B cell (primary cell): ENCODE results near the gene ABCA13. TPM values are rescaled to one million over a fixed set of nuclear protein-coding genes. Genes with fewer than 3 reads are reported as not detected.

Experiments
- ATAC-seq: fragments of 200-7000 bp; cut with Tn5 transposase; one replicate; pipeline ENCODE4 v1.10.0; 2021; ENCODE audit warnings: low read depth, mild to moderate bottlenecking, moderate number of reproducible peaks, moderate library complexity
- CTCF ChIA-PET: fragments of 350-600 bp; sonication (Branson Sonifier 250); formaldehyde crosslinking; loops from one replicate; lab custom pipeline; 2021; ENCODE audit warnings: antibody characterized with exemption, inconsistent platforms; lab: Charles Lee
- POLR2A ChIA-PET: fragments of 350-600 bp; sonication (Branson Sonifier 250); formaldehyde crosslinking; loops from one replicate; lab custom pipeline; 2021; ENCODE audit warnings: antibody characterized with exemption; lab: Charles Lee
- DNase-seq: peaks from one replicate; pipeline ENCODE4 v3.0.0; 2013
- H2AFZ ChIP-seq: 2 replicates; pipeline ENCODE4 v1.6.1; 2012; ENCODE audit warnings: mild to moderate bottlenecking, low read depth, low read length; ENCODE audit not compliant: insufficient read depth, poor library complexity, severe bottlenecking
- H3K27ac ChIP-seq, 2 donors: 1 replicate in 1 of 2; 2 replicates in 1 of 2; pipeline ENCODE4 v1.5.1; 2012 to 2013; ENCODE audit warnings: low read length in 2 of 2, mild to moderate bottlenecking in 2 of 2, moderate library complexity in 1 of 2
- H3K27me3 ChIP-seq, 4 experiments: fragments of 200-600 bp in 1 of 4; sonication (generic) in 1 of 4; replicated peaks in 1 of 4; 1 replicate in 2 of 4; 2 replicates in 2 of 4; pipeline versions ENCODE4 v1.6.1 to v1.7.0; 2013 to 2016; ENCODE audit warnings: low read length in 3 of 4, mild to moderate bottlenecking in 2 of 4, mixed read lengths in 1 of 4, moderate library complexity in 1 of 4; ENCODE audit not compliant: insufficient read depth in 4 of 4, control insufficient read depth in 3 of 4; ENCODE audit errors: control extremely low read depth in 1 of 4
- H3K36me3 ChIP-seq, 2 experiments: replicated peaks in 1 of 2; 1 replicate in 1 of 2; 2 replicates in 1 of 2; pipeline versions ENCODE4 v1.6.1 to v1.7.1; 2013; ENCODE audit warnings: low read length in 1 of 2; ENCODE audit not compliant: insufficient read depth in 2 of 2, control insufficient read depth in 1 of 2; ENCODE audit errors: control extremely low read depth in 1 of 2, extremely low read depth in 1 of 2
- H3K4me1 ChIP-seq, 2 donors: fragments of 200-600 bp in 1 of 2; sonication (generic) in 1 of 2; 1 replicate in 1 of 2; 2 replicates in 1 of 2; pipeline versions ENCODE4 v1.5.1 to v1.6.1; 2013 to 2017; ENCODE audit warnings: low read length in 2 of 2; ENCODE audit not compliant: control insufficient read depth in 2 of 2, insufficient read depth in 2 of 2
- H3K4me2 ChIP-seq: replicated peaks from 2 replicates; pipeline ENCODE3; 2012; ENCODE audit warnings: mild to moderate bottlenecking, low read depth, low read length; ENCODE audit not compliant: poor library complexity, severe bottlenecking
- H3K4me3 ChIP-seq, 5 experiments: fragments of 200-600 bp in 1 of 5; sonication (generic) in 1 of 5; 1 replicate in 3 of 5; 2 replicates in 2 of 5; pipeline versions ENCODE4 v1.5.1 to v1.7.0; 2011 to 2016; ENCODE audit warnings: low read length in 4 of 5, mild to moderate bottlenecking in 4 of 5, low read depth in 2 of 5, control low read depth in 1 of 5, moderate library complexity in 1 of 5; ENCODE audit not compliant: insufficient read depth in 1 of 5; ENCODE audit errors: control extremely low read depth in 1 of 5, extremely low read depth in 1 of 5
- H3K79me2 ChIP-seq: fragments of 200-600 bp; sonication (generic); one replicate; pipeline ENCODE4 v1.6.0; 2016; ENCODE audit warnings: low read length; ENCODE audit not compliant: control insufficient read depth, insufficient read depth
- H3K9ac ChIP-seq: fragments of 200-600 bp; sonication (generic); 2 replicates; pipeline ENCODE4 v1.6.1; 2017; ENCODE audit warnings: mild to moderate bottlenecking, low read length, moderate library complexity
- H3K9me3 ChIP-seq, 3 donors: one replicate each; pipeline versions ENCODE4 v1.6.1 to v1.7.1; 2013; ENCODE audit warnings: low read length in 2 of 3; ENCODE audit not compliant: control insufficient read depth in 2 of 3, insufficient read depth in 1 of 3; ENCODE audit errors: control extremely low read depth in 1 of 3
- H4K20me1 ChIP-seq: 2 replicates; pipeline ENCODE4 v1.6.0; 2012; ENCODE audit warnings: mild to moderate bottlenecking, low read length; ENCODE audit not compliant: insufficient read depth, control insufficient read depth, poor library complexity, severe bottlenecking
- H3K27ac Mint-ChIP-seq: one replicate; pipeline ENCODE4 v1.8.0; 2021; ENCODE audit warnings: mixed read lengths
- H3K27me3 Mint-ChIP-seq: one replicate; pipeline ENCODE4 v1.8.0; 2021; ENCODE audit warnings: mixed read lengths
- H3K4me1 Mint-ChIP-seq: one replicate; pipeline ENCODE4 v1.8.0; 2021; ENCODE audit warnings: mixed read lengths
- H3K4me3 Mint-ChIP-seq: one replicate; pipeline ENCODE4 v1.8.0; 2021; ENCODE audit warnings: mixed read lengths
- H3K9me3 Mint-ChIP-seq: one replicate; pipeline ENCODE4 v1.8.0; 2022; ENCODE audit warnings: mixed read lengths; ENCODE audit not compliant: insufficient read depth
- EZH2 ChIP-seq: IDR thresholded peaks from 2 replicates; pipeline ENCODE4 v1.6.1; 2012; ENCODE audit warnings: borderline replicate concordance, low read depth, mild to moderate bottlenecking, moderate library complexity, low read length; ENCODE audit not compliant: insufficient read depth, poor library complexity, severe bottlenecking
- WGBS: methylation state at CpG from one replicate; pipeline ENCODE4 v1.1.5; 2013; ENCODE audit warnings: missing lambda C conversion rate; ENCODE audit not compliant: insufficient coverage; 5-methylcytosine and 5-hydroxymethylcytosine counted together
- intact Hi-C: fragments of 100-400 bp; cut with micrococcal nuclease; formaldehyde crosslinking; loops from one replicate; pipeline ENCODE4 v1.10.0; 2022
- polyA plus RNA-seq: library from polyadenylated mRNA; depleted of rRNA; stranded (reverse); fragments of >200 nt; gene quantifications from 2 replicates; pipeline ENCODE4 v1.2.3, GENCODE V29; 2012
- total RNA-seq, 2 donors: library from RNA; stranded (reverse); fragments of 120-200 nt in 1 of 2; gene quantifications; 1 replicate in 1 of 2; 2 replicates in 1 of 2; pipeline versions ENCODE4 v1.2.3 to v1.2.4, GENCODE V29; 2013 to 2022
- TF ChIP-seq, protein P1 (sequence below): fragments of 200-600 bp; IDR thresholded peaks from one replicate; pipeline ENCODE4 v1.8.0; 2022; ENCODE audit warnings: antibody characterized with exemption, mild to moderate bottlenecking

ABCA13 gene
- total and polyA plus RNA-seq, 2 donors (not counting 1 experiment from before 2014, with no cell fraction given): not detected

DNA sequence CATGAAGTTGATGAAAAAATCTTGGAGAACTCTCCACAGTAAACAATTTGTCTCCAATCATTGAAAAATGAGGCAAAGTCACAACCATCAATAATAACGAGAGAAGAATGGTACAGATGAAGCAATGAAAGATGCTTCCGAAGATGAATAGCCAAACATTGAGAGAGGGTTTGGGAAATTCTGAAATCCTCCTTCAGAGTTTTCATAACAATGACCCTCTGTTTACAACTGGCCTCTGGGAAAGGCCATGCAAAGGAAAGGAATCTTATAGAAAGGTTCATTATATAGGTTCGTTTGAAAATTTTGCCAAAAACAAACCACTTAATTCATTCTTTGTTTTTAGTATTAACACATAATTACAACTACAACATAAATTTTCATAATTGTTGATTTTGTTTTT is 166.5 kb downstream of the ABCA13 start:
- Histone ChIP-seq H3K4me1 (no peaks in the 10 kb centered on the region), H3K9me3 (no peaks in the 10 kb centered on the region), H4K20me1 (no peaks in the 10 kb centered on the region), H3K4me3 (no peak overlapping the region), H3K27ac (no peak overlapping the region), H3K4me2 (no peak overlapping the region), H3K27me3 (no peaks in the 10 kb centered on the region), H3K9ac (no peak overlapping the region), H2AFZ (no peak overlapping the region), H3K36me3 (no peaks in the 10 kb centered on the region), H3K79me2 (no peaks in the 10 kb centered on the region)
- Mint-ChIP-seq H3K27ac (no peak overlapping the region), H3K27me3 (peaks cover 3% of the 10 kb centered on the region), H3K4me3 (no peak overlapping the region), H3K9me3 (no peaks in the 10 kb centered on the region), H3K4me1 (no peaks in the 10 kb centered on the region)
- DNase-seq (no peak), ATAC-seq (no peak)
- no CpG with 5 or more reads among the region's 3 CpGs for WGBS
- CTCF ChIA-PET: no interaction called here
- TF ChIP-seq, protein P1, sequence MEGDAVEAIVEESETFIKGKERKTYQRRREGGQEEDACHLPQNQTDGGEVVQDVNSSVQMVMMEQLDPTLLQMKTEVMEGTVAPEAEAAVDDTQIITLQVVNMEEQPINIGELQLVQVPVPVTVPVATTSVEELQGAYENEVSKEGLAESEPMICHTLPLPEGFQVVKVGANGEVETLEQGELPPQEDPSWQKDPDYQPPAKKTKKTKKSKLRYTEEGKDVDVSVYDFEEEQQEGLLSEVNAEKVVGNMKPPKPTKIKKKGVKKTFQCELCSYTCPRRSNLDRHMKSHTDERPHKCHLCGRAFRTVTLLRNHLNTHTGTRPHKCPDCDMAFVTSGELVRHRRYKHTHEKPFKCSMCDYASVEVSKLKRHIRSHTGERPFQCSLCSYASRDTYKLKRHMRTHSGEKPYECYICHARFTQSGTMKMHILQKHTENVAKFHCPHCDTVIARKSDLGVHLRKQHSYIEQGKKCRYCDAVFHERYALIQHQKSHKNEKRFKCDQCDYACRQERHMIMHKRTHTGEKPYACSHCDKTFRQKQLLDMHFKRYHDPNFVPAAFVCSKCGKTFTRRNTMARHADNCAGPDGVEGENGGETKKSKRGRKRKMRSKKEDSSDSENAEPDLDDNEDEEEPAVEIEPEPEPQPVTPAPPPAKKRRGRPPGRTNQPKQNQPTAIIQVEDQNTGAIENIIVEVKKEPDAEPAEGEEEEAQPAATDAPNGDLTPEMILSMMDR: no peak
- no peak for TF ChIP-seq EZH2
- POLR2A ChIA-PET: no interaction called here
- intact Hi-C loops: no loop called here

DNA sequence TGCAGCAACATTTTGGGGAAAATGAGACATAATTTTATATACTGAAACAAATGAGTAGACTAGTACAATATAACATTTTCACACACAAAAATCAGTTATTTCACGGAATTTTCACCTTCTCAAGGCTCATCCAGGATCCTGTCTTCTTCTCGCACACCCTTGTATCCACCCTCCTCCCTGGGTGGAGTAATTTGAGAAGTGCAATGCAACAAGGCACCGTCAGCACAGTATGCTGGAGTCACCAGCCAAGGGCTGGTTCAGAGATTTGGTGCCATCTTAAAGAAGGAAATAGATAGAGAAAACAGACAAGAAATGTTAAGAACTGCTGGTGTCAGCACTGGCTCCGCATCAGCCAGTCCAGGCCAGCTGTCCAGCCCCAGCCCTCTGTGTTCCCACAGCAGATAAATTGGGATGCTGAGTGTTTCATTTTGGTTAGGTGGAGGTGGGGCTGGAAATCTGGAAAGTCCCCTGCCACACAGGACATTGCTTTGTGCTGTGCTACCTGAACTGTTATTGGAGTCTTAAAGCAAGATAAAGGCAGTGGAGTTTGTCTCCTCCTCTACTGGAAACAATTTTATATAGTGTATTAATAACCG is 176.1 kb downstream of the ABCA13 start:
- Histone ChIP-seq H3K79me2 (no peaks in the 10 kb centered on the region), H3K4me1 (no peaks in the 10 kb centered on the region), H3K27ac (no peak overlapping the region), H3K4me2 (no peak overlapping the region), H3K4me3 (no peak overlapping the region), H2AFZ (no peak overlapping the region), H4K20me1 (no peaks in the 10 kb centered on the region), H3K27me3 (no peaks in the 10 kb centered on the region), H3K9me3 (no peaks in the 10 kb centered on the region), H3K9ac (no peak overlapping the region), H3K36me3 (no peaks in the 10 kb centered on the region)
- Mint-ChIP-seq H3K4me1 (no peaks in the 10 kb centered on the region), H3K27me3 (no peaks in the 10 kb centered on the region), H3K27ac (no peak overlapping the region), H3K4me3 (no peak overlapping the region), H3K9me3 (no peaks in the 10 kb centered on the region)
- ChIA-PET POLR2A (no interaction called here), CTCF (no interaction called here)
- intact Hi-C loops: no loop called here
- 92% methylated on average over 1 of the region's 5 CpGs for WGBS
- no peak for ATAC-seq
- DNase-seq: no peak
- TF ChIP-seq, protein P1: no peak
- TF ChIP-seq EZH2: no peak
